Prostate gland (tissue), 2 donors: ENCODE results near the gene PARP14.

ENCODE experiments used
- POLR2A ChIP-seq: fragments of 450-650 bp; IDR thresholded peaks from one replicate; pipeline ENCODE4 v1.6.1; 2016; ENCODE audit warnings: antibody characterized with exemption, mild to moderate bottlenecking
- POLR2AphosphoS5 ChIP-seq: sonication (generic); formaldehyde crosslinking; IDR thresholded peaks from one replicate; pipeline ENCODE4 v1.6.1; 2017; ENCODE audit warnings: antibody characterized with exemption
- TF ChIP-seq, protein P1 (sequence below), 4 experiments: fragments of 200-600 bp in 2 of 4; fragments of 450-650 bp in 2 of 4; sonication (generic) in 2 of 4; IDR thresholded peaks; 1 replicate in 3 of 4; 2 replicates in 1 of 4; pipeline ENCODE4 v1.5.1; 2016 to 2019; ENCODE audit warnings: antibody characterized with exemption in 4 of 4, mild to moderate bottlenecking in 2 of 4, moderate library complexity in 2 of 4

DNA sequence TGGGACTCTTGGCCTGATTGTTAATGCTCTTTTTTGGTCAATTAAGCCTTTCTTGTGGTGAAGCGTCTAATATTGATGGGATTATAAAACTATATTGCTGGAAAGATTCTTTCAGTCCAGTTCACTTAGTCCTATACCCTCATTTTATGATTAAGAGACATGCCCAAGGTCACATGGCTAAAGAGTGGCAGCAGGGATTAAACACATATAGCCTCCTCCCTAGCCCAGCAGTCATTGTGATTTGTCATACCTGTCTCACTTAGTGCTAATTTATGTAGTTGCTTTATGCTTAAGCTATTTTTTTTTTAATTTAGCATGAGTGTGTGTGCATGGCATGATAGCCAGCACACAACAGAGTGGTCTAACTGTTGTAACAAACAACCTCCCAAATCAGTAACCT is 9.5 kb downstream of the PARP14 start:
- TF ChIP-seq, protein P1, sequence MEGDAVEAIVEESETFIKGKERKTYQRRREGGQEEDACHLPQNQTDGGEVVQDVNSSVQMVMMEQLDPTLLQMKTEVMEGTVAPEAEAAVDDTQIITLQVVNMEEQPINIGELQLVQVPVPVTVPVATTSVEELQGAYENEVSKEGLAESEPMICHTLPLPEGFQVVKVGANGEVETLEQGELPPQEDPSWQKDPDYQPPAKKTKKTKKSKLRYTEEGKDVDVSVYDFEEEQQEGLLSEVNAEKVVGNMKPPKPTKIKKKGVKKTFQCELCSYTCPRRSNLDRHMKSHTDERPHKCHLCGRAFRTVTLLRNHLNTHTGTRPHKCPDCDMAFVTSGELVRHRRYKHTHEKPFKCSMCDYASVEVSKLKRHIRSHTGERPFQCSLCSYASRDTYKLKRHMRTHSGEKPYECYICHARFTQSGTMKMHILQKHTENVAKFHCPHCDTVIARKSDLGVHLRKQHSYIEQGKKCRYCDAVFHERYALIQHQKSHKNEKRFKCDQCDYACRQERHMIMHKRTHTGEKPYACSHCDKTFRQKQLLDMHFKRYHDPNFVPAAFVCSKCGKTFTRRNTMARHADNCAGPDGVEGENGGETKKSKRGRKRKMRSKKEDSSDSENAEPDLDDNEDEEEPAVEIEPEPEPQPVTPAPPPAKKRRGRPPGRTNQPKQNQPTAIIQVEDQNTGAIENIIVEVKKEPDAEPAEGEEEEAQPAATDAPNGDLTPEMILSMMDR (IDR thresholded peaks at IDR 0.05) = no peak
- TF ChIP-seq POLR2A (no peak), POLR2AphosphoS5 (no peak)
